Esophagus muscularis mucosa (tissue), 4 donors: ENCODE results near the gene GYG1. TPM values are rescaled to one million over a fixed set of nuclear protein-coding genes. Genes with fewer than 3 reads are reported as not detected.

ENCODE experiments used
- DNase-seq: peaks from one replicate; pipeline ENCODE4 v3.0.0-alpha.2; 2017; ENCODE audit errors: extremely low spot score
- H3K27ac ChIP-seq, 4 donors: fragments of 200-600 bp; sonication (generic); replicated peaks in 1 of 4; 1 replicate in 3 of 4; 2 replicates in 1 of 4; pipeline ENCODE4 v1.5.1; 2016 to 2019; ENCODE audit warnings: mild to moderate bottlenecking in 1 of 4
- H3K27me3 ChIP-seq, 4 donors: fragments of 200-600 bp; sonication (generic); one replicate each; pipeline versions ENCODE4 v1.5.1 to v1.6.0; 2016 to 2019
- H3K36me3 ChIP-seq, 4 donors: fragments of 200-600 bp; sonication (generic); one replicate each; pipeline ENCODE4 v1.5.1; 2016 to 2019
- H3K4me1 ChIP-seq, 4 donors: fragments of 200-600 bp; sonication (generic); one replicate each; pipeline ENCODE4 v1.5.1; 2016 to 2019
- H3K4me3 ChIP-seq, 4 donors: fragments of 200-600 bp; sonication (generic); 1 replicate in 2 of 4; 2 replicates in 2 of 4; pipeline ENCODE4 v1.5.1; 2016 to 2019; ENCODE audit warnings: mild to moderate bottlenecking in 4 of 4, moderate library complexity in 1 of 4
- H3K9me3 ChIP-seq, 4 donors: fragments of 200-600 bp; sonication (generic); 1 replicate in 3 of 4; 2 replicates in 1 of 4; pipeline ENCODE4 v1.5.1; 2016 to 2019
- EP300 ChIP-seq: sonication (generic); formaldehyde crosslinking; IDR thresholded peaks from one replicate; pipeline ENCODE4 v1.6.1; 2017; ENCODE audit warnings: antibody characterized with exemption
- POLR2A ChIP-seq: fragments of 450-650 bp; IDR thresholded peaks from one replicate; pipeline ENCODE4 v1.6.1; 2017; ENCODE audit warnings: antibody characterized with exemption, moderate library complexity, mild to moderate bottlenecking, low read depth
- POLR2AphosphoS5 ChIP-seq, 2 donors: sonication (generic); formaldehyde crosslinking; IDR thresholded peaks; one replicate each; pipeline ENCODE4 v1.6.1; 2017; ENCODE audit warnings: antibody characterized with exemption in 2 of 2
- WGBS: methylation state at CpG from one replicate; pipeline ENCODE4 v1.1.5; 2018; 5-methylcytosine and 5-hydroxymethylcytosine counted together
- intact Hi-C: fragments of 100-400 bp; cut with DNase I; formaldehyde crosslinking; loops from one replicate; pipeline ENCODE4 v1.15.1; 2023
- total RNA-seq, 4 donors: library from RNA; depleted of rRNA; stranded (reverse); fragments of >200 nt; gene quantifications; one replicate each; pipeline versions ENCODE4 v1.1.0 to v1.2.1, GENCODE V29; 2016
- TF ChIP-seq, protein P1 (sequence below), 3 experiments: fragments of 200-600 bp in 2 of 3; fragments of 450-650 bp in 1 of 3; sonication (generic) in 2 of 3; IDR thresholded peaks; one replicate each; pipeline ENCODE4 v1.5.1; 2017 to 2019; ENCODE audit warnings: antibody characterized with exemption in 3 of 3, mild to moderate bottlenecking in 2 of 3, moderate library complexity in 1 of 3

Gene GYG1
- total RNA-seq, 4 donors from 2014 or later = 101 to 177 (median 141) TPM

DNA sequence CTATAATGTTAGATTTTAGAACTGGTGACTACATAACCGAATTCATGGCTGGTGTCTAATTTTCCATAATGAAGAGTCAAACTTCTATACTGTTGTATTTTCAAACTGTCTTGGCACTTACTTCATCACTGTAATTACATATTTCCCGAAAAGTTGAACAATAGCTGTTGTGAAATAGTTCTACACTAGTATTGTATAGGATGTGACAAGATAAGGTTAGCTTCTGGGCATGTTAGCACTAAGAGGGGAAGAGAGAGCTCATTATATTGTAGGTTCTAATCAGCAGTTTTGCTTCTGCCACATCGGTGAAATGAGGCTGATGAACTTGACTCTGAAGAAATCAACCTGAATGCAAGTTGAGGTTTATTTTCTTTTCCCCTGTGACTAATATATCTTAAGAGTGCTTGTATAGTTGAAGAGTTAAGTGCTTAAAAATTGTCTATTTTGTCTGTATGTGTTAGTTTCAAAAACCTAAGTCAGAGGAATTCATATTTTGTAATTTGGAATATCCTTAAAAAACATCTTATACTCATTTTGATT, 8.9 kb downstream of the GYG1 start:
- H3K4me1 ChIP-seq = peaks cover 25 to 68% (median 49%) of the 10 kb centered on the region in 4 donors
- 77% methylated on average over 3 of the region's 3 CpGs for WGBS
- H3K27ac ChIP-seq = no peak overlapping the region
- no peaks in the 10 kb centered on the region for H3K27me3 ChIP-seq
- H3K9me3 ChIP-seq = no peaks in the 10 kb centered on the region
- peaks cover 19 to 57% (median 27%) of the 10 kb centered on the region in 4 donors for H3K36me3 ChIP-seq
- TF ChIP-seq, protein P1, sequence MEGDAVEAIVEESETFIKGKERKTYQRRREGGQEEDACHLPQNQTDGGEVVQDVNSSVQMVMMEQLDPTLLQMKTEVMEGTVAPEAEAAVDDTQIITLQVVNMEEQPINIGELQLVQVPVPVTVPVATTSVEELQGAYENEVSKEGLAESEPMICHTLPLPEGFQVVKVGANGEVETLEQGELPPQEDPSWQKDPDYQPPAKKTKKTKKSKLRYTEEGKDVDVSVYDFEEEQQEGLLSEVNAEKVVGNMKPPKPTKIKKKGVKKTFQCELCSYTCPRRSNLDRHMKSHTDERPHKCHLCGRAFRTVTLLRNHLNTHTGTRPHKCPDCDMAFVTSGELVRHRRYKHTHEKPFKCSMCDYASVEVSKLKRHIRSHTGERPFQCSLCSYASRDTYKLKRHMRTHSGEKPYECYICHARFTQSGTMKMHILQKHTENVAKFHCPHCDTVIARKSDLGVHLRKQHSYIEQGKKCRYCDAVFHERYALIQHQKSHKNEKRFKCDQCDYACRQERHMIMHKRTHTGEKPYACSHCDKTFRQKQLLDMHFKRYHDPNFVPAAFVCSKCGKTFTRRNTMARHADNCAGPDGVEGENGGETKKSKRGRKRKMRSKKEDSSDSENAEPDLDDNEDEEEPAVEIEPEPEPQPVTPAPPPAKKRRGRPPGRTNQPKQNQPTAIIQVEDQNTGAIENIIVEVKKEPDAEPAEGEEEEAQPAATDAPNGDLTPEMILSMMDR (IDR thresholded peaks at IDR 0.05) = no peak
- DNase-seq = no peak
- intact Hi-C loops = no loop called here
- no peak overlapping the region for H3K4me3 ChIP-seq

DNA sequence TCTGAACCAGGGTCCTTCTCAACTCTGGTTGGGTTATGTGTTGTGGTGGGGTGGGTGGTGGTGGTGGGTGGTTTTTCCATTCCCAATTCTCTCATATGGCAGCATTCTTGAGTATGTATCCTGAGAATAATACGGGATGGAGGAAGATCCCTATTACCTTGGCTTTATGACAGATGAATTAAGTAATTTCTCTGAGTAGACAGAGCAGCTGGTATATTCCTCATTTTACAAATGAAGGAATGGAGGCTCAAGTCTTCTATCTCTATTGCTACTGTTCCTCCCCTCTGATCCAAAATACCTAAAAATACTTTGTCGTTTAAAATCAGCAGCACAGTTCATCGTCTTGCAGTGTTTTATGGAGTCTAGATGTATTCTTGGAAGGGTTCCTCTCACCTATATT, 10.4 kb downstream of the GYG1 start:
- no peak for DNase-seq
- peaks cover 25 to 64% (median 48%) of the 10 kb centered on the region in 4 donors for H3K4me1 ChIP-seq

DNA sequence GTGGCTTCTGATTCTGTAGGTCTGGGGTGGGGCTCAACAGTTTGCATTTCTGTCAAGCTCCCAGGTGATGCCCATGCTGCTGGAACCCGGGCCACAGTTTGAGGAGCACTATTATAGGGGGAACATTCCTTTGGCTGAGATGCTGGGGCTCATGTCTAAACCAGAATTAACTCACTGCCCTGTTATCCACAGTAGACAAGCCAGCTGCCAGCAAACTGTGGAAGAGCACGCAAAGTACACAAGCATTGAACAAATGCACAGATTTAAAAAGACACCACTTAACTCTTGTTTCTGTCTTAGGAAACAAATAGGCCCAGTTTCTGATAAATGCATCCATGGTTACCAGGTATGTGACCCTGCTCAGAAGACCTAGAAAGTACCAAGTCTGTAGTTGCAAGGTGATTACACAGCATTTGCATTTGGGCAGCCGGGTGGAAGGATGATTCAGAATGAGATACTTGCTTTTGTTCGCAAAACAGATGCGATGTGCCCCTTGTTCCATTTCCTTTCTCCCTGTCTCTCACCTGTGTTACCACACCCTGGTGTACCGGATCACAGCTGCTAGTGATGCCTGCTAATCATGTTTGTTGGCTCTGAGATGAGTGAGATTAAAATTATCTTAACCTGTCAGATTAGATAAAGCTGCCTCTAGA, 12.4 kb downstream of the GYG1 start:
- TF ChIP-seq POLR2A (no peak), POLR2AphosphoS5 (IDR thresholded peaks at IDR 0.05) (no peak), EP300 (no peak)
- TF ChIP-seq, protein P1 (IDR thresholded peaks at IDR 0.05) = no peak
- no peak overlapping the region for H3K4me3 ChIP-seq
- H3K36me3 ChIP-seq = peaks cover 0 to 52% (median 26%) of the 10 kb centered on the region in 4 donors
- intact Hi-C loops = no loop called here
- peaks cover 15 to 45% (median 36%) of the 10 kb centered on the region in 4 donors for H3K4me1 ChIP-seq
- H3K27ac ChIP-seq = peak overlapping the region in 1 of 4 donors; percentile 15
- DNase-seq = no peak
- no peaks in the 10 kb centered on the region for H3K9me3 ChIP-seq
- 89% methylated on average over 6 of the region's 6 CpGs for WGBS
- H3K27me3 ChIP-seq = no peaks in the 10 kb centered on the region

More for the DNA sequence above, 10.4 kb downstream of the GYG1 start:
- Histone ChIP-seq H3K9me3 (no peaks in the 10 kb centered on the region), H3K4me3 (no peak overlapping the region), H3K27ac (no peak overlapping the region), H3K36me3 (peaks cover 9 to 43% (median 17%) of the 10 kb centered on the region in 4 donors), H3K27me3 (no peaks in the 10 kb centered on the region)
- WGBS = 67% methylated on average over 3 of the region's 3 CpGs
- intact Hi-C loops = no loop called here
- TF ChIP-seq POLR2AphosphoS5 (IDR thresholded peaks at IDR 0.05) (no peak), EP300 (no peak), POLR2A (no peak)
- TF ChIP-seq, protein P1 (IDR thresholded peaks at IDR 0.05) = no peak

DNA sequence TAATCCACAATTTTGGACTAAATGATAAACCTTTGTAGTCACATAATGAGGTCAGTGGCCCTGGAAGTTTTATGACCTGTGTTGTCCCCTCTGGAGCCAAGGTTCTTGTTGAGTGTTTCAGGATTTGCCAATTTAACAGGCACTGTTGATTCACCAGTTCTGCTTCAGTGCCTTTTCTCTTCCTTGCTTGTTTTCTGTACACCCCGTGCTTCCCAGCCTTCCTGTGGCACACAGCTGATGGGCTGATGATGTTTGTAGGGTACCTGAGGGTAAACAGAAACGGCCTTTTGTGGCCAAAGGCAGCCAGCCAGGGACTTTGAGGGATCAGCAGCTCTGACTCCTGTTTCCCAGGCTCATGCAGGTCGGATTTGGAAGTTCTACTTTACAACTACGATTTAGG, 13.3 kb downstream of the GYG1 start:
- H3K4me3 ChIP-seq = no peak overlapping the region

More for the DNA sequence above, 13.3 kb downstream of the GYG1 start:
- H3K36me3 ChIP-seq = peaks cover 0 to 51% (median 34%) of the 10 kb centered on the region in 4 donors
- H3K4me1 ChIP-seq = peaks cover 14 to 40% (median 33%) of the 10 kb centered on the region in 4 donors
- no peaks in the 10 kb centered on the region for H3K9me3 ChIP-seq
- H3K27ac ChIP-seq = peak overlapping the region in 2 of 4 donors; percentile 6 to 15
- WGBS = 54% methylated on average over 4 of the region's 4 CpGs
- H3K27me3 ChIP-seq = no peaks in the 10 kb centered on the region
- TF ChIP-seq, protein P1 (IDR thresholded peaks at IDR 0.05) = no peak
- TF ChIP-seq EP300 = no peak
- TF ChIP-seq POLR2AphosphoS5 (IDR thresholded peaks at IDR 0.05) = no peak
- TF ChIP-seq POLR2A = no peak
- intact Hi-C loops = no loop called here
- no peak for DNase-seq
